Smooth muscle cell (in vitro differentiated cells): ENCODE measurements around the gene AUNIP. TPM values are rescaled to one million over a fixed set of nuclear protein-coding genes. Genes with fewer than 3 reads are reported as not detected.
A peak's percentile ranks its signal among the peaks of the same experiment; 100 is the strongest.

Source experiments
- DNase-seq: peaks from one replicate; lab custom pipeline; 2025; ENCODE audit not compliant: unreplicated experiment; lab: John Stamatoyannopoulos, UW
- H2AFZ ChIP-seq: fragments of 200-600 bp; sonication (generic); 2 replicates; pipeline ENCODE4 v1.6.0; 2016; ENCODE audit warnings: antibody characterized with exemption, low read depth, mild to moderate bottlenecking
- H3F3A ChIP-seq: fragments of 200-600 bp; sonication (generic); 2 replicates; pipeline ENCODE4 v1.6.0; 2017; ENCODE audit warnings: antibody characterized with exemption, low read depth
- H3K27ac ChIP-seq: fragments of 200-600 bp; sonication (generic); 2 replicates; pipeline ENCODE4 v1.5.1; 2016; ENCODE audit warnings: low read depth, mild to moderate bottlenecking
- H3K27me3 ChIP-seq: fragments of 200-600 bp; sonication (generic); 2 replicates; pipeline ENCODE4 v1.6.1; 2016; ENCODE audit warnings: low read depth, mild to moderate bottlenecking
- H3K36me3 ChIP-seq: fragments of 200-600 bp; sonication (generic); 2 replicates; pipeline ENCODE4 v1.5.1; 2016; ENCODE audit warnings: low read depth
- H3K4me1 ChIP-seq: fragments of 200-600 bp; sonication (generic); 2 replicates; pipeline ENCODE4 v1.5.1; 2016; ENCODE audit warnings: low read depth
- H3K4me2 ChIP-seq: fragments of 200-600 bp; sonication (generic); 2 replicates; pipeline ENCODE4 v1.6.0; 2016; ENCODE audit warnings: mild to moderate bottlenecking
- H3K4me3 ChIP-seq: fragments of 200-600 bp; sonication (generic); 2 replicates; pipeline ENCODE4 v1.5.1; 2016; ENCODE audit warnings: mild to moderate bottlenecking
- H3K79me2 ChIP-seq: fragments of 200-600 bp; sonication (generic); 2 replicates; pipeline ENCODE4 v1.6.0; 2016; ENCODE audit warnings: low read depth, mild to moderate bottlenecking
- H3K9ac ChIP-seq: fragments of 200-600 bp; sonication (generic); 2 replicates; pipeline ENCODE4 v1.6.0; 2016; ENCODE audit warnings: low read depth
- H3K9me3 ChIP-seq: fragments of 200-600 bp; sonication (generic); replicated peaks from 2 replicates; pipeline ENCODE4 v1.5.1; 2016; ENCODE audit warnings: low read depth
- H4K20me1 ChIP-seq: fragments of 200-600 bp; sonication (generic); 2 replicates; pipeline ENCODE4 v1.6.0; 2016; ENCODE audit warnings: low read depth
- CTCF ChIP-seq: fragments of 200-600 bp; sonication (generic); IDR thresholded peaks from 2 replicates; pipeline ENCODE4 v1.5.1; 2017; ENCODE audit warnings: borderline replicate concordance, mild to moderate bottlenecking, antibody characterized with exemption; ENCODE audit not compliant: insufficient read depth, poor library complexity, severe bottlenecking
- WGBS: methylation state at CpG from one replicate; pipeline ENCODE4 v1.1.7; 2016; ENCODE audit warnings: low lambda C conversion rate; 5-methylcytosine and 5-hydroxymethylcytosine counted together
- polyA plus RNA-seq: library from polyadenylated mRNA; unstranded; fragments of >200 nt; fragmentation: Nextera tagmentation; extraction: Ambion mirVana; gene quantifications from 2 replicates; pipeline ENCODE4 v1.2.1, GENCODE V29; 2016
- total RNA-seq: library from RNA; depleted of rRNA; stranded (reverse); fragments of >200 nt; gene quantifications from 2 replicates; pipeline ENCODE4 v1.2.3, GENCODE V29; 2014

AUNIP gene
- total and polyA plus RNA-seq, 2 experiments from 2014 or later: 0.18 to 1.3 TPM

DNA sequence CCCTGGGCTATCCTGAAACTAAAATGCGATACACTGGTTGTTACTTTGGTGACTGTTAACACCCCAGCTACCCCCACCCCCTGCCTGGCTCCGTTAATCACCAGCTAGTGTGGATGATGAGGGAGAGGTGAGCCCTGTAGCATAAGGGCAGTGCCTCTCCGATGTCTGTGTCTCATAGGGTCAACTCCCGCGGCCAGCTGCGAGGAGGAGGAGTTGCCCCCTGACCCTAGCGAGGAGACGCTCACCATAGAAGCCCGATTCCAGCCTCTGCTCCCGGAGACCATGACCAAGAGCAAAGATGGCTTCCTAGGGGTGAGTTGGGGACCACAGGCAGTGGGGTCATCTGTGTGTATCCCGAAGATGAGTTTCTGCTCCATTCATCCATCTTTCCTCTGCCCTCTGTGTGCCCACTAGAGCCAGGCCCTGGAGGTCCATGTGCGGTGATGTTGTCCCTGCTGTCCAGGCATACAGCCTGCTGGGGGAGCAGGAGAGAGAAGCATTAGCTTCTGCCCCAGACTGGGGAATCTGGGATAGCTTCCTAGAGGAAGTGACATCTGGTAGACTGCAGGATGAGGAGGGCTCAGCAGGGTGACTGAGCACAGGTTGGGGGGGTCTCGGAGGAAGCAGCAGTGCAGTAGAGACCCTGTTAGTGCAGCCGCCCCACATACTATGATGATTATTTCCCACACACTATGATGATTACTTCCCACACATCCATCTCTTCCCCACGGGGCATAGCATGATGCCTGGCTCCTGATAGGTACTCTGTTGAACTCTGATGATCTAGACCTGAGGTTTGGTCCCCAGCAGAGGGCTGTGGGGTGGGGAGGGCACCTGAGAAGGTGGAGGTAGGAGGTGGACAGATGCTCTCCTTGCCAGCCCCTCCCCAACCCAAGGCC, 54.0 kb downstream of the AUNIP start:
- no peak for TF ChIP-seq CTCF
- no peak for DNase-seq
- H2AFZ ChIP-seq: no peak overlapping the region
- H3K4me1 ChIP-seq: peaks cover 5% of the 10 kb centered on the region
- H3K27ac ChIP-seq: no peak overlapping the region
- whole genome bisulfite sequencing: 92% methylated on average over 15 of the region's 15 CpGs
- no peaks in the 10 kb centered on the region for H3K36me3 ChIP-seq
- no peaks in the 10 kb centered on the region for H3K27me3 ChIP-seq
- H4K20me1 ChIP-seq: peaks cover 11% of the 10 kb centered on the region
- peaks cover 13% of the 10 kb centered on the region for H3K79me2 ChIP-seq
- H3K4me3 ChIP-seq: no peak overlapping the region
- peak overlapping the region; percentile 2 for H3K4me2 ChIP-seq
- H3F3A ChIP-seq: no peaks in the 10 kb centered on the region
- no peak overlapping the region for H3K9ac ChIP-seq
- no peaks in the 10 kb centered on the region for H3K9me3 ChIP-seq

DNA sequence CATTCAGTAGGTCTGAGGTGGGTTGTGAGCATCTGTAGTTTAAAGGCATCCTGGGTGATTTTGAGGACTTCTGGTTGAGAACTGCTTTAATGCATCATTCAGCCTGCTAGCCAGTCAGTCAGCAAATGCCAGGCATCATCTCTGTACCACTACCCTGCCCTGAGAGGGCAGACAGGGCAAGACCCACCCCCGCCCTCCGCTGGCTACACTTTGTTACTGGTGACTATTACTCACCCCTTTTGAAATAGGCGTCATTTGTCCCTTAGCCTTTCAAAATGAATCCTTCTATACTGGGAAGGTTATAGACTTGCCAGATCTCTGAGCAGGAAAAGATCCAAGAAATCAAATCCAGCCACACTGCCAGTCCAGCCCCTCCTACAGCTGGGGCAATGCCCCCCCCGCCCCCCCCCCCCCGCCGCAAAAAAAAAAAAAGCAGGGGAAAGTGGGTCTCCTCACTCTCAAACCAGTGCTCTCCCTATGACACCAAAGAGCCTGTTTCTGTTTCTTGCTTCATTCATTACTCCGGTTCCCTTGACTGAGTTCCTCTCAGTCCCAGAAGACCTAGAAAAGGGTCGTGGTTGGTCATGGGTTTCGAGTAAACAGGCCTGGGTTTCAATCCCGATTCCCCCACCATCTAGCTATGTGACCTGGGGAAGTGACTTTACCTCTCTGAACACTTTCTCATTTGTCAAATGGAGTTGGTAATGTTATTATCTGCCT, 54.9 kb downstream of the AUNIP start:
- 86% methylated on average over 7 of the region's 10 CpGs for WGBS
- H3K4me1 ChIP-seq: peaks cover 8% of the 10 kb centered on the region
- H4K20me1 ChIP-seq: peaks cover 9% of the 10 kb centered on the region
- DNase-seq: no peak
- H3K4me2 ChIP-seq: no peak overlapping the region
- peaks cover 13% of the 10 kb centered on the region for H3K79me2 ChIP-seq
- no peaks in the 10 kb centered on the region for H3K36me3 ChIP-seq
- H3K27ac ChIP-seq: no peak overlapping the region
- H3K9me3 ChIP-seq: no peaks in the 10 kb centered on the region
- TF ChIP-seq CTCF: no peak
- H3K9ac ChIP-seq: no peak overlapping the region
- no peak overlapping the region for H2AFZ ChIP-seq
- H3K27me3 ChIP-seq: no peaks in the 10 kb centered on the region
- H3F3A ChIP-seq: no peaks in the 10 kb centered on the region
- no peak overlapping the region for H3K4me3 ChIP-seq

- DNase-seq: no peak
- Histone ChIP-seq H3K4me2 (no peak overlapping the region), H3K4me3 (no peak overlapping the region), H3K27me3 (no peaks in the 10 kb centered on the region), H3K79me2 (peaks cover 13% of the 10 kb centered on the region), H3F3A (no peaks in the 10 kb centered on the region), H3K9ac (no peak overlapping the region), H3K27ac (no peak overlapping the region), H2AFZ (no peak overlapping the region), H3K9me3 (no peaks in the 10 kb centered on the region), H3K4me1 (peaks cover 10% of the 10 kb centered on the region), H4K20me1 (peaks cover 9% of the 10 kb centered on the region), H3K36me3 (no peaks in the 10 kb centered on the region)
- WGBS: 92% methylated on average over 1 of the region's 1 CpG
- no peak for TF ChIP-seq CTCF
Measured at GRCh38 chr1:25803368-25803767, 55.9 kb downstream of the AUNIP start.
